ENCODE results near the gene NPAS3.

NPAS3 gene

DNA sequence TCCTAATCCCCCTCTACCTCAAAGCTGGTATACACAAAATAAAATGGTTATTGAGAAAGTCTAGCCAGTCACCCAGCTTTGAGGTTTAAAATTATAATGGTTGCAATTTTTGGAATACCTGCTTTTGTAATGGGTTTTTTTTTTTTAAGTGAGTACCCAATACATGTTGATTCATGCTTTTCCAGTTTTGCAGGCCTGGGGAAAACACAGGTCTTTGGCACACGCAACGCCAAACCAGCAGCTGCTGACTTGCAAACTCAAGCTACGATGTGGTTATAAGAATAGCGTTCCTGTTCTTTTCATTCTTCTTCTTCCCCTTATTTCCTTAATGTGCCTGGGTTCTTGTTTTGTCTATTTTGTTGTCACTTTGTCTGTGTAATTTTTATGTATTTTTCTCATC is 779.2 kb downstream of the NPAS3 start:
- no peaks in the 10 kb centered on the region for H3K9me3 ChIP-seq (ENCODE audit: control insufficient read depth, insufficient read depth, low read depth, low read length)
- no peaks in the 10 kb centered on the region for H3K36me3 ChIP-seq (ENCODE audit: control insufficient read depth in 2 of 2, insufficient read depth in 1 of 2, low read length in 2 of 2)
- ChIA-PET POLR2A (no interaction called here), CTCF (interaction anchor here (0.5 to 1.0 kb wide), 4 partner anchors 15 to 833 kb away, joined by 3 to 5 read pairs (median 4); no protein-coding TSS in a partner anchor)
- no peak for TF ChIP-seq ZBTB48 (tag by site-specific recombination; IDR thresholded peaks at IDR 0.05)
- TF ChIP-seq PATZ1 (tag by site-specific recombination; IDR thresholded peaks at IDR 0.05): no peak
- no peak for TF ChIP-seq ZEB2 (tag by site-specific recombination; IDR thresholded peaks at IDR 0.05)
- H3K27ac ChIP-seq (ENCODE audit: extremely low read depth, low read depth, low read length): no peak overlapping the region
- H3K4me1 ChIP-seq (ENCODE audit: control insufficient read depth, insufficient read depth, low read length): no peaks in the 10 kb centered on the region
- H3K4me3 ChIP-seq (ENCODE audit: low read depth, low read length): no peak overlapping the region

GRCh38 chr14:33720284-33720787 is 781.7 kb downstream of the NPAS3 start:
- no peak overlapping the region for H3K27ac ChIP-seq (ENCODE audit: extremely low read depth, low read depth, low read length)
- ChIA-PET POLR2A (interaction anchor here (0.6 kb wide), 1 partner anchor 1572 kb away, joined by 8 read pairs; the partner anchor contains the start of gene PSMA6), CTCF (interaction anchor here (0.6 kb wide), 1 partner anchor 89 kb away, joined by 3 read pairs; no protein-coding TSS in a partner anchor)
- no peaks in the 10 kb centered on the region for H3K36me3 ChIP-seq (ENCODE audit: control insufficient read depth in 2 of 2, insufficient read depth in 1 of 2, low read length in 2 of 2)
- no peaks in the 10 kb centered on the region for H3K4me1 ChIP-seq (ENCODE audit: control insufficient read depth, insufficient read depth, low read length)
- H3K4me3 ChIP-seq (ENCODE audit: low read depth, low read length): no peak overlapping the region
- H3K9me3 ChIP-seq (ENCODE audit: control insufficient read depth, insufficient read depth, low read depth, low read length): no peaks in the 10 kb centered on the region
- TF ChIP-seq ZNF211 (tag by site-specific recombination; IDR thresholded peaks at IDR 0.05; ENCODE audit: low read depth): no peak
- TF ChIP-seq, protein P1, sequence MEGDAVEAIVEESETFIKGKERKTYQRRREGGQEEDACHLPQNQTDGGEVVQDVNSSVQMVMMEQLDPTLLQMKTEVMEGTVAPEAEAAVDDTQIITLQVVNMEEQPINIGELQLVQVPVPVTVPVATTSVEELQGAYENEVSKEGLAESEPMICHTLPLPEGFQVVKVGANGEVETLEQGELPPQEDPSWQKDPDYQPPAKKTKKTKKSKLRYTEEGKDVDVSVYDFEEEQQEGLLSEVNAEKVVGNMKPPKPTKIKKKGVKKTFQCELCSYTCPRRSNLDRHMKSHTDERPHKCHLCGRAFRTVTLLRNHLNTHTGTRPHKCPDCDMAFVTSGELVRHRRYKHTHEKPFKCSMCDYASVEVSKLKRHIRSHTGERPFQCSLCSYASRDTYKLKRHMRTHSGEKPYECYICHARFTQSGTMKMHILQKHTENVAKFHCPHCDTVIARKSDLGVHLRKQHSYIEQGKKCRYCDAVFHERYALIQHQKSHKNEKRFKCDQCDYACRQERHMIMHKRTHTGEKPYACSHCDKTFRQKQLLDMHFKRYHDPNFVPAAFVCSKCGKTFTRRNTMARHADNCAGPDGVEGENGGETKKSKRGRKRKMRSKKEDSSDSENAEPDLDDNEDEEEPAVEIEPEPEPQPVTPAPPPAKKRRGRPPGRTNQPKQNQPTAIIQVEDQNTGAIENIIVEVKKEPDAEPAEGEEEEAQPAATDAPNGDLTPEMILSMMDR (tag by site-specific recombination; IDR thresholded peaks at IDR 0.05): no peak
- TF ChIP-seq ZNF335 (tag by site-specific recombination; conservative IDR thresholded peaks at IDR 0.05): no peak
- no peak for TF ChIP-seq SP7 (tag by site-specific recombination; IDR thresholded peaks at IDR 0.05)
- no peak for TF ChIP-seq ZNF792 (tag by site-specific recombination; IDR thresholded peaks at IDR 0.05)
- no peak for TF ChIP-seq INSM2 (tag by site-specific recombination; IDR thresholded peaks at IDR 0.05)
- TF ChIP-seq ZNF777 (tag by site-specific recombination; IDR thresholded peaks at IDR 0.05; ENCODE audit: borderline replicate concordance): no peak
- no peak for TF ChIP-seq ZNF138 (tag by site-specific recombination; IDR thresholded peaks at IDR 0.05; ENCODE audit: borderline replicate concordance)
- no peak for TF ChIP-seq PRDM6 (tag by site-specific recombination; IDR thresholded peaks at IDR 0.05)
- TF ChIP-seq, protein P2, sequence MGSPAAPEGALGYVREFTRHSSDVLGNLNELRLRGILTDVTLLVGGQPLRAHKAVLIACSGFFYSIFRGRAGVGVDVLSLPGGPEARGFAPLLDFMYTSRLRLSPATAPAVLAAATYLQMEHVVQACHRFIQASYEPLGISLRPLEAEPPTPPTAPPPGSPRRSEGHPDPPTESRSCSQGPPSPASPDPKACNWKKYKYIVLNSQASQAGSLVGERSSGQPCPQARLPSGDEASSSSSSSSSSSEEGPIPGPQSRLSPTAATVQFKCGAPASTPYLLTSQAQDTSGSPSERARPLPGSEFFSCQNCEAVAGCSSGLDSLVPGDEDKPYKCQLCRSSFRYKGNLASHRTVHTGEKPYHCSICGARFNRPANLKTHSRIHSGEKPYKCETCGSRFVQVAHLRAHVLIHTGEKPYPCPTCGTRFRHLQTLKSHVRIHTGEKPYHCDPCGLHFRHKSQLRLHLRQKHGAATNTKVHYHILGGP (tag by site-specific recombination; IDR thresholded peaks at IDR 0.05): no peak
- TF ChIP-seq ZNF19 (tag by site-specific recombination; IDR thresholded peaks at IDR 0.05; ENCODE audit: low read depth): no peak
- no peak for TF ChIP-seq MZF1 (tag by site-specific recombination; IDR thresholded peaks at IDR 0.05; ENCODE audit: borderline replicate concordance)
- TF ChIP-seq ZNF555 (tag by site-specific recombination; conservative IDR thresholded peaks at IDR 0.05): no peak
- TF ChIP-seq, protein P3, sequence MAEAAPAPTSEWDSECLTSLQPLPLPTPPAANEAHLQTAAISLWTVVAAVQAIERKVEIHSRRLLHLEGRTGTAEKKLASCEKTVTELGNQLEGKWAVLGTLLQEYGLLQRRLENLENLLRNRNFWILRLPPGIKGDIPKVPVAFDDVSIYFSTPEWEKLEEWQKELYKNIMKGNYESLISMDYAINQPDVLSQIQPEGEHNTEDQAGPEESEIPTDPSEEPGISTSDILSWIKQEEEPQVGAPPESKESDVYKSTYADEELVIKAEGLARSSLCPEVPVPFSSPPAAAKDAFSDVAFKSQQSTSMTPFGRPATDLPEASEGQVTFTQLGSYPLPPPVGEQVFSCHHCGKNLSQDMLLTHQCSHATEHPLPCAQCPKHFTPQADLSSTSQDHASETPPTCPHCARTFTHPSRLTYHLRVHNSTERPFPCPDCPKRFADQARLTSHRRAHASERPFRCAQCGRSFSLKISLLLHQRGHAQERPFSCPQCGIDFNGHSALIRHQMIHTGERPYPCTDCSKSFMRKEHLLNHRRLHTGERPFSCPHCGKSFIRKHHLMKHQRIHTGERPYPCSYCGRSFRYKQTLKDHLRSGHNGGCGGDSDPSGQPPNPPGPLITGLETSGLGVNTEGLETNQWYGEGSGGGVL (tag by site-specific recombination; IDR thresholded peaks at IDR 0.05): no peak
- TF ChIP-seq ZNF548 (tag by site-specific recombination; IDR thresholded peaks at IDR 0.05): no peak
- no peak for TF ChIP-seq ZNF394 (tag by site-specific recombination; IDR thresholded peaks at IDR 0.05; ENCODE audit: borderline replicate concordance)
- TF ChIP-seq ZNF639 (tag by site-specific recombination; IDR thresholded peaks at IDR 0.05): no peak
